GM12873 (cell line): ENCODE results near the gene ZNF862.

Experiments used
- TF ChIP-seq, protein P1 (sequence below): IDR thresholded peaks from 2 replicates; pipeline ENCODE4 v1.5.1; 2012; ENCODE audit warnings: low read depth, mild to moderate bottlenecking, moderate library complexity, low read length, control low read depth; ENCODE audit not compliant: insufficient read depth; ENCODE audit errors: missing control alignments

ZNF862 gene

DNA sequence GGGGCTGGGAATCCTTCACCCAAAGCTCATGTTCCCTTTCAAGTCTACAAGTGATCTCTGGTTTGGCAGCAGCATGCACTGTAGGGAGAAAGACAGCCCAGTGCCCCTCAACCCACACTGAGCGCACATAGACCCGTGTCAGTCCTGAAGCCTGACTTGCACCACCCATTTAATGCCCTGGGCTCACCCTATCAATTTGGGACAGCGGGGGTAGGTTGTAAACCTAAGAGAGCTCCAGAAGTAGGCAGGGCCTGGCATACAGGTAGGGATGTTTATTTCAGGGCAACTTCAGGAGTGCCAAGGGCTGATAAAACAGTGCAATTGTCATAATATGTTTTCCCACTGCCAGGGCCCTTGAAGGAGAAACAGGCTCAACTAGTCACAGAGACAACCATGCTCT is 32.1 kb downstream of the ZNF862 start:
- TF ChIP-seq, protein P1, sequence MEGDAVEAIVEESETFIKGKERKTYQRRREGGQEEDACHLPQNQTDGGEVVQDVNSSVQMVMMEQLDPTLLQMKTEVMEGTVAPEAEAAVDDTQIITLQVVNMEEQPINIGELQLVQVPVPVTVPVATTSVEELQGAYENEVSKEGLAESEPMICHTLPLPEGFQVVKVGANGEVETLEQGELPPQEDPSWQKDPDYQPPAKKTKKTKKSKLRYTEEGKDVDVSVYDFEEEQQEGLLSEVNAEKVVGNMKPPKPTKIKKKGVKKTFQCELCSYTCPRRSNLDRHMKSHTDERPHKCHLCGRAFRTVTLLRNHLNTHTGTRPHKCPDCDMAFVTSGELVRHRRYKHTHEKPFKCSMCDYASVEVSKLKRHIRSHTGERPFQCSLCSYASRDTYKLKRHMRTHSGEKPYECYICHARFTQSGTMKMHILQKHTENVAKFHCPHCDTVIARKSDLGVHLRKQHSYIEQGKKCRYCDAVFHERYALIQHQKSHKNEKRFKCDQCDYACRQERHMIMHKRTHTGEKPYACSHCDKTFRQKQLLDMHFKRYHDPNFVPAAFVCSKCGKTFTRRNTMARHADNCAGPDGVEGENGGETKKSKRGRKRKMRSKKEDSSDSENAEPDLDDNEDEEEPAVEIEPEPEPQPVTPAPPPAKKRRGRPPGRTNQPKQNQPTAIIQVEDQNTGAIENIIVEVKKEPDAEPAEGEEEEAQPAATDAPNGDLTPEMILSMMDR: no peak

DNA sequence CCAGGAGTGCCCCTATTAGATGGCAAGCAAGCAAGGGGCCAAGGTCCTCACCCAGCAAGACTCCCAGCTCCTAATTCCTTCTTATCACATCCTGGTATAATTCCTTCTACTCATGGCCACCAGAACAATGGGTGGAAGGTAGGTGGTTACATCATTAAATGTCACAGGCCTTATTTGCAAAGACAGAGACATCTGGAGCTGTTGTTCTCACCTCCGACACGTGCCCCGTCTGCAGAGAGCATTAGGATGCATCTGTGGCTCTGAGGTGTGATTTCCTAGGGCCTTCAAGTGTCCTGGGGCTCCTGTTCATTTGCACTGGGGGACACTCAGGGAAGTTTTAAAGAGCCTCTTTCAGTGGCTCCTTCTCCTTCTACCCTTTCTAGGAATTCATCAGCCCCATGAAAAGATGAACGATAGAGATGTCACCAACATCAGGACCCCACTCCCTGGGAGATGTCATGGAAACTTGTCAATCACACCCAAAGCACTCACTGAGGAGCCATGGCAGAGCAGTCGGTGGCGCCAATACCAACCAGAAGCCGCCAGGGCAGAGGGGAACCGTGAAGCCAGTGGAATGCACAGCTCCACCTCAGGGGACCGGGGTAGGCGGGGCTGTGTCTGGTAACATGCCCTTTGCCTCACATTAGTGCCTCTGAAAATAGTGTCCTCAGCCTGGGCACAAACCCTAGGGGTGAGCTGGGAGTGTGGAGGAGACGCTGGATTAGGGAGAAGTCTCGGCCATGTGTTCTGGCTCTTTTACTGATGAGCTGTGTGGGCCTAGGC is 32.7 kb downstream of the ZNF862 start:
- TF ChIP-seq, protein P1: no peak

DNA sequence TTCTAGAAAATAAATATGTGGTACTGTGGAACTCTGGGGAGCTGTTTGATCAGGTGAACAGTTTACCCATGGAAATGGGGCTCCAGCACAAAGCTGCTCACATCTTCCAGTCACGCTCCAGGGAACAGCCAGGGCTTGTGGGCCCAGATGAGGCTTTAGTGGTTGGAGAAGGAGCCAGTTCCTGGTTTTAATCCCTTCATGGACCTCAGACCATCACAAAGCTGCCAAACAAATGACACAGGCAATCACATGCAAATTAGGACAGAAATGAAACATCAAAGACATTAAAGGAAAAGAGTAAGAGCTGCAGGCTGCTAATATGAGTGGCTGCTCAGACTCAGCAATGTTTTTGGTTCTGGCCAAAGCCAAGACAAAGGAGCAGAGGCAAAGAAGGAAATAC is 33.4 kb downstream of the ZNF862 start:
- TF ChIP-seq, protein P1: no peak

DNA sequence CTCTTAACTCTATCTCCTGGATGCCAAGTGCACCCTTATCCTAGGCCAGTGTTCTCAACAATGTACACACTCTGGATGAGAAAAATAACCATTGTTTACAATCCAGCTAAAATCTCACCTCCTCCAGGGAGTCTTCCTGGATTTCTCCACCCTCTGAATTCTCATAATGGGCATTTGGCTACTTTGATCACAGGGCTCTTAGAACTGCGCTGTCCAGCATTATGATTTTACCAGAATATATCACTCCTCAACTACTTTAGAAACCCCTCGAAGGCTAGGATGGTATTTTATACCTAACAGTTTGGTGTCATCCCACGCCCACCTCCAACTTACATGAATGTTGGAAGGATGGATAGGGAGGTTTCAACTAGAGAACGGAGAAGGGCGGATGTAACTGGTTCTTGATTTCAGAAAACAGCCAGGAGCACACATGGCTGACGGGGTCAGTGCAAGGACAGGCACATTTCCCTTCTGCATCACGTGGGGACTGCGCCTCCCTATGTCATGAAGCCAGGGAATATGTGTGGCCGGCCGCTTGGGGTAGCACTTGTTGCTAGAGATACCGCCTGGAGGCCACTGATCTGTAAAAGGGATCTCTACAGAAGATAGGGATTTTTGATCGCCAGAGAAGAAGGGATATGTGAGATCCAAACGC is 34.4 kb downstream of the ZNF862 start:
- TF ChIP-seq, protein P1: peak; percentile 16

DNA sequence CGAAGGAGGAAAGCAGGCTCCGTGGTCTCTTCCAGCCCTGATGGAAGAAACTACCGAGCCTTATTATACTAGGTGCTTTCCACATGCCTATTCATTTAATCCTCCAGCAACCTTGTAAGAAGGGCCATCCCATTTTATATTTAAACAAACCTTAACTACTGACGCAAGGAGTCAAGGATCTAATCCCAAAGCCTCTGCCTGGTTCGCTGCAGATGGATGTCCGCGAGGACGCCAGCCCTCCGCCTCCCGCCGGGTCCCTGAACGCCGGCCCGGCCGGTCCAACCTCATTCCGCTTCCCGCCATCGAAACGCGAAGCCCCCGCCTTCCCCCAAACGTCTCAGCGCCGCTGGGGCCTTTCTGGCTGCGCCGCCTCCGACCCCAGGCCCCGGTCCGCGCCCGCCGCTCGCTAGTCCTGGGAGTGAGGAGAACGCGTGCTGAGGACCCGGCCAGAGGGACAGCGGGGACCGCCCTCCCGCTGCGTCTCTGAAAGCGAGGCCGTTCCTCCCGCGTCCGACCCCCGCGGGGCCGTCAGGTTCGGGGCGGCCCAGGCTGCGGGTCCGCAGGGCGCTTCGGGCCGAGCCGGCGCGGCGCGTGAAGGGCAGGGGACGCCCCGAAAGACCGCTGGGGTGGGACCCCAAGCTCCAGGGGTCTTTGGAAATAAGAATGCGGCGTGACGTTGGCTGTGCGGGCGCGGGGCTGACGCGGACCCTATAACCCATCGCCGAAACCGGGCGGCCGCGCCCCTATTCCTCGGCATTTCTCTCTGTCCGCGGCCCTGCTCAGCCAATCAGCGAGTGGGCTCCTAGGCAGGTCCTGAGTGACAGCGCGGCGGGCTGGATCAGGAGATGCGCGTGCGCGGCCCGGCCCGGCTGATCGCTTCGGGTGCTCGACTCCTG is 35.1 kb downstream of the ZNF862 start, which contains the start of gene ATP6V0E2:
Gene ATP6V0E2 (plus strand): TSS at position 896 of the 896 bp plus-strand sequence. CDS start 97 bp downstream, outside the sequence.
- TF ChIP-seq, protein P1: no peak

DNA sequence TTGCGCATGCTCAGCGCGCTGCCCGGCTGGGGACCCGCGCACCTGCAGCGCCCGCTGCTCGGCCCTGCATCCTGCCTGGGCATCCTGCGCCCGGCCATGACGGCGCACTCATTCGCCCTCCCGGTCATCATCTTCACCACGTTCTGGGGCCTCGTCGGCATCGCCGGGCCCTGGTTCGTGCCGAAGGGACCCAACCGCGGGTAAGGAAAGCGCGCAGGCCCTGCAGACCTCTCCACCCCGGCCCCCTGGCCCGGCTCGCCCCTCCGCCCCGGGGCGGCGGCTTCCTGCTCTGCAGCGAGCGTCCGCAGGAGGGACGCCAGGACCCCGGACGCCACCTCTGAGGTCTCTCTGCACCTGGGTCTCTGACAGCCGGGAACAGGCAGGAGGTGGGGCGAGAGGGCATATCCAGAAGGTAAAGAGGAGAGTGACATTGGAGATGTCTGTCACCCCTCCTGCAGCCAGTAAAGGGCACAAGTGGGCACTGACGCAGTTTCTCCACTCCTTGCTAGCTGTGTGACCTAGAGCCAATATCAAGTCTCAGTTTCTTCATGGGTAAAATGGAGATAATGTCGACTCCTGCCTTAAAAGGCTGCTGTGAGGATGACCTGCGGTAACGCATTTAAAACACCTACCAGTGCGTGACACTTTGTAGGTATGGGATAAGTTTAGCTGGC is 35.9 kb downstream of the ZNF862 start:
- TF ChIP-seq, protein P1: no peak
